ENCODE results near the gene AMIGO1.

DNA sequence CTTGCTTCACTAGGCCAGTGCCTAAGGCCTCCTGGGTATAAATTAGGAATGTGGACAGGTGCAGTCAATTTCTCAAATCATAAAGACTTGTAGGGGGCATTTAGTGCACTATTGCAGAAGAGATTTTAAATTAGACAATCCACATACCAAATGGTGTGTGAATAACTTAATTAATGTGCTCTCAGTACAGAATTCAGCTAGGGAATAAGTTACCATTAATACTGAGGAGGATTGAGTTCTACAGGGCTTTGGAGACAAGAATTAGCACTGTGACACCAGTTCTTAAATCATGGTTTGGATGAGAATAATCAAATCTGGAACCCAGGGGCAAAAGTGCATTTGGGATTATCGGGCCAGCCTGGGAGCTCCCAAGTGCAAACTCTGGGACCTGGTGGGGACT lies 41.5 kb downstream of the AMIGO1 start:
- TF ChIP-seq EP300 (IDR thresholded peaks at IDR 0.05) (no peak), CTCF (IDR thresholded peaks at IDR 0.05) (no peak), POLR2AphosphoS5 (IDR thresholded peaks at IDR 0.05) (no peak)

Data from sigmoid colon (tissue), 4 donors.